ENCODE results near the gene CPN1.

DNA sequence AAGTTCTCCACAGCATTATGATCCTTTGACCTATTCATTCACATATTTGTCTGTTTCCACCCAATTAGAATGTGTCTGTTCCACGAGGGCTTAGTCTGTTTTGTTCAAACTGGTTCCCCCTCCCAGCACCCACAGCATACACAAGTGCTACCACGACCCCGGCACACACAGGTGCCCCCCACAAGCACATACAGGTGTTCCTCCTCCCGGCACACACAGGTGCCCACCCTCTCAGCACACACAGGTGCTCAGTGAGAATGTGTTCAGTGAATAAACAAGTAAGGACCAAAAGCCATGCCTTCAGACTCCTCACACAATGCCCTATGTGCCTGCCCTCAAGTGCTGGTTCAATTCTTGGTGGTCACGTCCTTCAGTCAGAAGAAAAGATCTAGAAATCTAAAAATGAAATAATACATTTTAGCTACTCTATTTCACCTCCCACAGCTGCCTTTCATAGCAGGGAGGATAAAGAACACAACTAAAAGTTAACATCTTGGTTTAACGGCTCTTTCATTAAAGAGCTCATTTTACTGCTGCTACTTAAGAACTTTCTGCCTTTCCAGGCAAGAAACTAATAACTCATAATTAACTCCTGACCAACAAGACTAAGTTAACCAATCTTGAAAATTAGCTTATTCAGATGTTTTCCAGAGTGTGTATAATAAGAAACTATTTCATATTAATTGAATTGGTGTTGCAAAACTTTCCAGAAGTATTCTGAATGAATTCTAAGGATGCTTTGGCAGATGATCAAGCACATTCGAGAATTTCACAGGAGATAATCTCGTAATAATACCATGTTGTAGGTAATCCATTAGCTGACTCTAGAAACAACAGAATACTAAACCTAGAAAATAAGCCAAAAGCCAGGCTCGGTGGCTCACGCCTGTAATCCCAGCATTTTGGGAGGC lies 74.2 kb downstream of the CPN1 start:
- no peak for TF ChIP-seq SP1 (IDR thresholded peaks at IDR 0.05; ENCODE audit: low read depth, low read length)
- TF ChIP-seq, protein P1, sequence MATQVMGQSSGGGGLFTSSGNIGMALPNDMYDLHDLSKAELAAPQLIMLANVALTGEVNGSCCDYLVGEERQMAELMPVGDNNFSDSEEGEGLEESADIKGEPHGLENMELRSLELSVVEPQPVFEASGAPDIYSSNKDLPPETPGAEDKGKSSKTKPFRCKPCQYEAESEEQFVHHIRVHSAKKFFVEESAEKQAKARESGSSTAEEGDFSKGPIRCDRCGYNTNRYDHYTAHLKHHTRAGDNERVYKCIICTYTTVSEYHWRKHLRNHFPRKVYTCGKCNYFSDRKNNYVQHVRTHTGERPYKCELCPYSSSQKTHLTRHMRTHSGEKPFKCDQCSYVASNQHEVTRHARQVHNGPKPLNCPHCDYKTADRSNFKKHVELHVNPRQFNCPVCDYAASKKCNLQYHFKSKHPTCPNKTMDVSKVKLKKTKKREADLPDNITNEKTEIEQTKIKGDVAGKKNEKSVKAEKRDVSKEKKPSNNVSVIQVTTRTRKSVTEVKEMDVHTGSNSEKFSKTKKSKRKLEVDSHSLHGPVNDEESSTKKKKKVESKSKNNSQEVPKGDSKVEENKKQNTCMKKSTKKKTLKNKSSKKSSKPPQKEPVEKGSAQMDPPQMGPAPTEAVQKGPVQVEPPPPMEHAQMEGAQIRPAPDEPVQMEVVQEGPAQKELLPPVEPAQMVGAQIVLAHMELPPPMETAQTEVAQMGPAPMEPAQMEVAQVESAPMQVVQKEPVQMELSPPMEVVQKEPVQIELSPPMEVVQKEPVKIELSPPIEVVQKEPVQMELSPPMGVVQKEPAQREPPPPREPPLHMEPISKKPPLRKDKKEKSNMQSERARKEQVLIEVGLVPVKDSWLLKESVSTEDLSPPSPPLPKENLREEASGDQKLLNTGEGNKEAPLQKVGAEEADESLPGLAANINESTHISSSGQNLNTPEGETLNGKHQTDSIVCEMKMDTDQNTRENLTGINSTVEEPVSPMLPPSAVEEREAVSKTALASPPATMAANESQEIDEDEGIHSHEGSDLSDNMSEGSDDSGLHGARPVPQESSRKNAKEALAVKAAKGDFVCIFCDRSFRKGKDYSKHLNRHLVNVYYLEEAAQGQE (IDR thresholded peaks at IDR 0.05; ENCODE audit: low read depth, low read length): no peak
- no peak for TF ChIP-seq CHD4 (IDR thresholded peaks at IDR 0.05)
- TF ChIP-seq RCOR1 (conservative IDR thresholded peaks at IDR 0.05; ENCODE audit: low read depth, low read length): no peak

All from GM12878 (cell line).